ENCODE results near the gene JAG1. TPM values are rescaled to one million over a fixed set of nuclear protein-coding genes. Genes with fewer than 3 reads are reported as not detected.
"Not testable (repeated sequence)": the region's sequence is repeated elsewhere in the genome, so short reads cannot be mapped to it uniquely, and the experiment has no call there.

The JAG1 gene
- total RNA-seq, 1 donor from 2014 or later: 36.8 TPM

DNA sequence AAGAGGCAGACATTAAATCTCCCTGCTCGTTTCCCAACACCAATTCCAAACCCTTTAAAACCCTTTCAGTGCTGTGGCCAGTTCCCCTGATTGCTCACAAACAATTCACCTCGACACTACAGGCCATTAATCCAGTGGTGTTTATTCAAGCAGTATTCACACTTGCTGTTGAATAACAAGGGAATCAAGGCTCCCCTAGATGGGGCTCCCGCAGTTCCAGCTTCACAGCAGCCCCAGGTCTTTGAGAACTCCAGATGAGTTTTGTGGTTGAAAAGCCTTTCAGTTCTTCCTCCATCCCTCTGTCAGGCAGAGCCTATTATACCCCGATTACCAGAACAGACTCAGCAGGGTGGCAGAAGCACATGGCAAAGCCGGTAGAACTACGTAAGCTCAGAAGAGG lies 36.2 kb downstream of the JAG1 start:
- DNase-seq (ENCODE audit: low spot score): no peak

DNA sequence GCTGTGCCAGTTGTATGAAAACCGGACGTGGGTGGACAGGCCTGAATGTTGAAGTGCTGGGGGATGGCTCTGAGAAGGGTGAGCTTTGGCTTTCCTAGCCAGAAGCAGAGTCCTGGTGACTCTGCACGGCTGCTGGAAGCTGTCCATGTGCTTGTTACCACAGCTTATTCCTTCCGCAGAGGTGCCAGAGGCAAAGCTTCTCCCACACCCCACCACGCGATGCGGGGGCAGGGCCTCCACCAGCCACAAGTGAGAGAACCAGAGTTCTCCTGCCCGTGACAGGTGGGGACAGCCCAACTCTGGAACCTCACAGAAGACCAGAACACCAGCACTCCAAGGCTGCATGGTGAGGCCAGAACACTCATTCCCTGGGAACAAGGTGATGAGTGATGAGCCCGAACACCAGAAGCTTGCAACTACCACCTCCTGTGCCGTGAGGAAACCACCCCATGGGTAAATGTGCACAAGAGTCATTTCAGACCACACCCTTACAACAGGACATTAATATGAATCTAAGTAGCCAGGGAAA lies 36.7 kb downstream of the JAG1 start:
- DNase-seq (ENCODE audit: low spot score): no peak

DNA sequence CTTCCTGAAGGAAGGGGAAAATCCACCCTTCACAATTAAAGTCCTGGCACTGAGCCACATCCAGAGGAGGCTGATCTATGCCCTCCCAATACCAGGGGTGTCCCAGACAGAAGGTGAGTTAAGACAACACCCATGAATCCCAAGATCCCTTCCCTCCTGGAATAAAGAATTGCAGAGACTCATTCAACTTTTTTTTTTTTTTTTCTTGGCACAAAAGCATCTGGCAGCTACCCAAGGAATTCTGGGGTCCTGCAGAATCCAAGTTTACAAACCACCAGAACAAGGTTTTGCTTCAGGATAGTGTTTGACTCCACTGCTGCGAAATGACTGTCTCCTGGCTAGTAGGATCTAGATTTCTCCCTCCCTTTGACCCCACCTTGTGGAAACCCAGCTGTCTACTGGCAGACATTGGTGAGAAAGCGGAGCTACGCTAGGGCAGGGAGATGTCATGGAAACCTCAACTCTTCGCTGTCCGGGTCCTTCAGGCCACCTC lies 37.4 kb downstream of the JAG1 start:
- DNase-seq (ENCODE audit: low spot score): no peak

DNA sequence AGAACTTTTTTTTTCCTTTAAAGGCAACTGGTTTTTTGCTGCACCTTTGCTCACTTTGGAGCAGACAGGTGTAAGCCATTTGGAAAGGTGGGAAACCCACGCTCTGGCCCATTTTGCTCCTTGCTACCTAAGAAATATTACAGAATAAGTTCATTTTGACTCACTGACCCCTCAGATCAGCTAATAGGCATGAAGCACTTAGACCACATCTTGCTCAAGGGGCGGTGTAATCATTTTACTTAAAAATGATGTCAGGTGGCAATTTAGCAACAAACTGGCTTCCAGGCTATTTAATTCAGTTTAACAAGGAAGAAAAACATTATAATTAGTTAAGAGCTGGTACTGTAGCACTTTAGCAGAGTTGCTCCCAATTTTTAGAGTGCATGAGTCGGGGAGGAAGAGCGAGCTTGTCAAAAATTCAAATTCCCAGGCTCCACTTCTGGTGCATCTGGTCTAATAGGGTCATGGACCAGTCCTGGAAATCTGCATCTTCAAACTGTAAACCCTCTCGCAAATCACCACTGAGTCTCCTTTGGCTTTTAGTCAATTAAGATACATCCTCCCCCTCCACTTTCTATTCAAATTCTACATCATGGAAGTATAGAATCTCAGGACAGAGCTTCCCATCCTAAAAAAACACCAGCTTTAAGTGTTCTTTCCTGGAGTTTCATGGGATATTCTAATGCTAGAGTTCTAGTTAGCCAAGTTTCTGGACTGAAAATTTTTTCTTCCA lies 38.2 kb downstream of the JAG1 start:
- no peak for DNase-seq (ENCODE audit: low spot score)

DNA sequence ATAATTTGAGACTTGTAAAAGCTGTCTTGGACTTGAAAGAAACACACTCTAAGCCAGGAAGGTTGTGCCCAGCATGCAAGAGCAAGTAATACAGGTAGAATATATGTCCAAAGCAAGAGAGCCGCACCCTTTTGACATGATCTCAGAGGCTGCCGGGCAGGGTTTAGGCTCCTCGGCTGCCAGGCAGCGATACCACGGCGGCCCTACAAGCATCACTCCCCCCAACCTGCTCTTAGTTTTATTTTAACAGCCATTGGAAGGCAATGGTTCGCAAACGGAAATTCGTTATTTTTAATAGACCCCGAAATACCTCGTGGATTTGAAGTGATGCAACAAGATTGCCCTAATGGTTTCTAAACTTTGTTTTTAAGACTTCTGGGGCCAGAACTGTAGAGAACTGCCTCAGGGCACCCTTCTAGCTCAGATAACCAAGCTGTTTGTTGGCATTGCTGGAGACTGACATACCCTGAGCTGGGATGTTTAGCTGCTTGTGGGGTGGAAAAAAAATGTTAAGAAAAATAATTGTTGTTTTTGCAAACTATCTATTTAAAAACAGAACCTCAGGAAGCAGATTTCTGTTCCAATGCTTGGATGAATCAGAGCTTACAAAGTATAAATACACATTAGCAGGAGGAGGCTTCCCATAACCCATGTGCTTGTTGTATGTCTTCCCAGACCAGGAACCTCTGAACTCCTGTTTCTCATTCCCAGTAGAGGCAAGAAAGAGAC lies 39.0 kb downstream of the JAG1 start:
- DNase-seq (ENCODE audit: low spot score): no peak

DNA sequence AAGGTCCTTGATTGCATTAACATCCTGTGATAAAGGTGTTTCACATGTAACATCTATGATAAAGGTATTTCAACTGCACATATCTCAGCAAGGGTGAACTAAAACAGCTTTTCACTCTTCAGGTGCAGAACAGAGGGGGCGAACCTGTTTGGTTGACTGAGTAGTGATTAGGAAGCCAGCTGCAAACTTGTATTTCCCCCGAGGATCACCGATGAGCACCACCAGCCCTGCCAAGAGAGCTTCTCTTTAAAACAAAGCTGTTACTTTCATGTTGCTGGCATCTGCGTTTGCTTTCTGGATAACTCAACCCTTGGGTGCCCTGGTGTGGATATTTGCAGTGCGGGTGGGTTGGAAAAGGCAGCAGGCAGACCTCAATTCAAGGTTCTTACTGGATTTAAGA lies 39.6 kb downstream of the JAG1 start:
- DNase-seq (ENCODE audit: low spot score): no peak

DNA sequence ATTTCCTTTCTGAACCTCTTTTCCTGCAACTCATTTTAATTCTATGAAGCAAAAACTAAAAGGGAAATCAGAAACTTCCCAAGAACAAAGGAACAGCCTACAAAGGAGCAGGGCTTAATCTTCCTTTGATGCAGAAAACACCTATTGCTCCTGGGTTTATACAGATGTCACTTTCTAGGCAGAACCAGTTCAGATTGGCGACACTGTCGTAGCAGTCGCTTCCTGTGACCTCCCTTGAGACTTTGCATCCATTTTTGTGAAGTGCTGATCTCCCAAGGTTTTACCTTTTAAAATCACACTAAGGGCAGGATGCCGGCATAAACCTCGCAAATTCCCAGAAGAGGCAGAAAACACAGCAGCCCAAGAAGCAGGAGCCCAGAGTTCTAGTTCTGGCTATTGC lies 40.1 kb downstream of the JAG1 start:
- no peak for DNase-seq (ENCODE audit: low spot score)

DNA sequence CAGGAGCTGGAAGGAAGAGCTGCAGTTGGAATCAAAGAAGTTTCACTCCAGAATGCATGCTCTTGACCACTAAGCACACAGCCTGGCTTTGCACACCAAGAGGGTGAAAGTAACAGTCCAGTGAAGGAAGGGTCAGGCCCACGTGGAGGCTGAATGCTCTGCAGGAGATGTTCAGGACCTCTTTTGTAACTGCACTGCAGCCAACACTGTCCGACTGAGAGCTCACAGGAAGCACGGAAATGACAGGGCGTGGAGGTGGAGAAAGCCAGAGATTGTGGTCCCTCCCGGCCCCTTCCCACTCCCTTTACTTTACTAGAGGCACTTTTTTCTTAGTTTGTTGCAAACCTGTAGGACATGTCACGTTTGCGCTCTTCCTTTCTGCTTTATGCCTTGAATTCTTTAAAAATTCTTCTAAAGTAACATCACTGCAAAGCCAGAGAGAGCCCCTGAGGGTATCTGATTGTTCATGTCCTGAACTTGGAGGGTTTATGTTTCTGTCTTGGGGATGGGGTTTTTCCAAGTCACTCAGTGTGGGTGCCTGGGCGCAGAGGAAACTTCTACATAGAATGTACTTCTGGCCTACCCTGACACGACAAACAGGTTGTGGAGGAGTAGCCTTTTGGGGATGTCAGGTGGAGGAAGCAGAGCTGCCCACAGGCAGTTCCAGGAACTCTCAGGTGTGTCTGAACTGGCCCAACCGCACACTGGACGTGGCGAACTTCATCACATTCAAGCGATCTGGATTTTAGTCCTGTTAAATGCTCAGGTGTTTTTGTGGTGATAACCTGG lies 40.9 kb downstream of the JAG1 start:
- no peak for DNase-seq (ENCODE audit: low spot score)

DNA sequence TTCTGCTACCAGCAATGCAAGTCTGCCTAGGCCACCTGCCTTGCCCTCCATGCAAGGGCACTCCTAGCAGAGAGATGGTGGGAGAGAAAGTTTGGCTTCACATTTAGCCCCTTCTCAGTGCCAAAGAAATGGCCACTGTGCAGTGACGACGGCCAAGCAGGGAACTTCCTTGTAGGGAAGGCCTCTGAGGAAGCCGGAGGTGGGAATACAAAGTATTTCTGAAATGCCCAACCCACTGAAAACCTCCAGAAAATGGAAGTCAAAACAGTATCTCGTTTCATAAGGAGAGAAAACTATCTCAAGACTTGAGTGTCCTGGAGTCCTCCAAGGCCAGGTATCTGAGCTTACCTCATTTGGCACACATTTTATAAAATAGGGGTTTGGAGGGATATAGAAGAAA lies 42.7 kb downstream of the JAG1 start:
- no peak for DNase-seq (ENCODE audit: low spot score)

DNA sequence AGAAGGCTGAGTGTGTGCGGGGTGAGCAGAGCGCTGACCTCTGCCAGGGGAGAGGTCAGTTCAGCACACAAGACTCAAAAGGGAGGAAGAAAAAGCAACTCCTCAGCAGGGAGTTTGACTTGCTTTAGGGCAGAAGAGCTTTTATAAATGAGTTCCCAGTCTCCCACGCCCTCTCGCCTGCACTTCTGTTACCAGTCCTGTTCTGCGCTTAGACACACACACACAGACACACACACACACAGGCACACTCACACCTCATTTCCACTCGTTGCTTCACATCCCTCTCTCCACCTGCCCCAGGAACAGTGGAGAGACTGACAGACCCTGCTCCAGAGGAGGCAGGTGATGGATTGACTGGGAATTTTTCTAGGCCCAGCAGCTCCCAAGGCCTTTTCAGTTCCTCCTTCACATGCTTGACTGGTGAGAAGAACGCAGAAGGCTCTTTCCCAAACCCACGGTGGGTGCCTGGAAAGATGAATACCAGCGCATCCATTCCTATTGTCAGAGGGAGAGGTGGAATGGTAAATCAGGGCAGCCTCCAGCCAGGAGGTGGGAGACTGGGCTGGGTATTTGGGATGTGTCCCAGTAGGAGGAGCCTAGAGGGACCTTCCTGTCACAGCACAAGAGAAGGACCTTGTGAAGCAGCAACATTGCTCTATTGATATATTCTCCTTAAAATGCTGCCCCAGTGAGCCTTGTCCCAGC lies 43.7 kb downstream of the JAG1 start:
- DNase-seq (ENCODE audit: low spot score): no peak

DNA sequence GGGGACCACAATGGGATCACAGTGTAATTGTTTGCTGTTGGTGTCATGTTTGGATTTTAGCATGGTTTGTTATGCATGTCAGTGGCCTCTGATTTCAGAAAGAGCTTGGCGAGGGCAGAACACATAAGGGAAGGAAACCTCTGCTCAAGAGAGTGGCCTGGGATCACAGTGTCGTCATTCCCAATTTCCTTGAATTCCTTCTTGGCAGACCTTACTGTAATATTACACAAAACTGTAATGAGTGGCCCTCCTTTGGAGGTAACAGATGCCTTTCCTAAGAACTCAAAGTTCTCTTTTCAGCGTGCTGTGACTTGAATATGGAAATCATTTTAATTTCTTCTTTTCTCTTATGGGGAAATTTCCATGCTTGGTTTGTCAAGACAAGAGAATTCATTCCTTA lies 46.9 kb downstream of the JAG1 start:
- DNase-seq (ENCODE audit: low spot score): no peak

DNA sequence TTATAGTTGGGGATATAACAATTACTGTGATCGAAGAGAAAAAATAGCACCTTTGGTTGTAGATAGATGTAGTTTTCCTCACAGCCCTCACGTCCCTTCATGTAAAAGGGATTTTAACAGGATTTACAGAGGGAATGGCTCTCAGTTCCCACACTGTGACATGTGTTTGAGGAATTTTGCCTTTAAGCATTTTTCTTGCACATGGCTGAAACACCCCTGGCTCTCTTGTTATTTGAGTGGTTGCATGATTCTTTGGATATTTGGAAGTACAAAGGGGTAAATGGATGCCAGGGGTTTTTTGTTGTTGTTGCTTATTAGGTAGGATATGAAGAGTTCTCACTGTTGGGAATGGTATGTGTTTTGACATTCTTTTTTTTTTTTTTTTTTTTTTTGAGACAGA lies 48.2 kb downstream of the JAG1 start:
- DNase-seq (ENCODE audit: low spot score): no peak

DNA sequence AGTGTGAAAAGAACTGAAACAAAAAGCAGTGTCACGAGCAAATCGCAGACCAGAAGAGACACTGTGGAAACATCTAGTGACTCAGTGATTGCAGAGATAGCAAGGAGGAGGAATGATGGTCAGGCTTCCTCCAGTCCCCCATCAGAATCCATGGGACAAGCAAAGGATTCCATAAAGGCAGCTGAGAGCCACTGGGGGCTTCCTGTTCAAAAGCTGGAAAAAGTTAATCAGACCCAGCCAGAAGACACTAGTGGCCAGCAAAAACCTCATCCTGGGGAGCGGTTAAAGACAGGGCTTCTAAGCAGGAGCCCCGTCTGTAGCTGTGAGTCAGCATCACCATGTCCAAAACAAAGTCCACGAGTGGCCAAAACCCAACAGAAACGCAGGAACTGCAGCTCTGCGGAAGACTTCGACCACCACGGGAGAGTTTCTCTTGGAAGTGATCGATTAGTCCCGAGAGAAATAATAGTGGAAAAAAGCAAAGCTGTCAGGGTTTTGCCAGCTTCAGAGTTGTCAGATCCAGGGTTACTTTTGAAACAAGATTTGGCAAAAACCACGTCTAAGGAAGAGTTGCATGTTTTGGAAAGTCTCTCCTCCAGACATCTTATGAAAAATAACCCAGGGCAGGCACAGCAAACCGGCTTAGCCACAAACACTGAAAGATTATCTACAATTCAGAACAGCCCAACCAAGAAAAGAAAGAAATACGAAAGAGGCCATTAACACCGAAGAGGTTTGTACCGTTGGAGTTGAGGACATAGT lies 51.0 kb downstream of the JAG1 start:
- peak; percentile 45 for DNase-seq (ENCODE audit: low spot score)

DNA sequence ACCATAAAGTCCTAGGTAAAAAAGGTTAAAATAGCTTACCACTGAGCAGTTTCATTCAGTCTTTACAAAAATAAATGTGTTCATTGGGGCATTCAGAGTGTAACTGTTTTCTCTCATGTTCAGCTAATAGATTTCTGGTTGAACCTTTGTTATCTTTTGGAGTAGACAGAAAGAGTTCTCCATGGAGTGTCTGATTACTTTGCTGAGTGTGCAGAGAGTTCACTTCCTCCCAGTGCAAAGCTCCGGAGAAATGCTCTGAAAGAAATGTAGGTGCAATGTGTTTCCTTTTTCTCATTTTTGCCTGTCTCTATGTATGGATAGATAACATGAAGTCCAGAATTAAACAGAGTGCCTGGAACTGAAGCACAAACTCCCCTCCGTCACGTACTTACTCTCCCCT lies 52.6 kb downstream of the JAG1 start:
- DNase-seq (ENCODE audit: low spot score): no peak

DNA sequence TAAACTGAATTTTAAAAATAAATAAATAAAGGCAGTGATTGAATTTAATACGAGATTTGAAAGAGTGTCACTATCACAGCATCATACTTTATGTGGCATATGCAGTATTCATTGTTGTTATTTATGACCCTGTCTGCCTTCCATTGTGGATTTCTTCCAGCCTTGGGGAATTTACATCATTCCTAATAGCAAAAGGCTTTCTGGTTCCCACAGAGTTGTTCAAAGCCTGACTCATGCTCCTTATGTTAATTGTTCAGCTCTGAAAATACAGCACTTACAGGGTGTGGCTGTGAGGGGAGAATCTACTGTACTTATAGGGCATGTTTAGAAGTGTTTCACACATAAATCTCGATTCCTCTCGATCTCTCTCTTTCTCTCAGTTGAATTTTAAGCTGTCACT lies 54.4 kb downstream of the JAG1 start:
- DNase-seq (ENCODE audit: low spot score): no peak

DNA sequence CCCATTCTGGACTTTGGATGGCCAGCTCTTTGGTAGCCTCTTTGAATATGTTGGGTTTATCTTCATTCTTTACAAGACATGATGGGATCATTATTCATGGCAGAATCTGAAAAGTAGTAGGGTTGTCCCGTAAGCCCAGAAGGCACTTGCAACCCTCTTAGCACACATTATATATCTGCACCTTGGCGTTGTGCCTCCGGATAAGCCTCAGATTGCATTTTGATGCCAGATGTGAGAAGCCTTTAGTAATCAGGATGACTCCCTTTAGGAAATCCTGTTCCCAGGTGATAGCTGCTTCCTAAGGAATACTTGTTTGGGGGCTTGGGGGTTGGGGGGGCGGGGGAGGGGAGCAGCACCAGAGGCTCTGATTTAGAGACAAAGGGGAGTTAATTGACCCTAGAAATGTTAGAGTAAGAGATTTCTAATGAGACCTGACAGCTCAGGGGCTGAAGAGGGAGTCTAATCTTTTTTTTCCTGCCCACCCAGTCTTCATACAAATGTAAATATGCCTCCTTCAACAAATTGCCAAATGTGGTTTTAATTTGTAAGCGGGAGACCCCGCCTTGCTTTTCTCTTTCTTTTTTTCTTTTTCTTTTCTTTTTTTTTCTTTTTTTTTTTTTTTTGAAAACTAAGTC lies 55.1 kb downstream of the JAG1 start:
- no peak for DNase-seq (ENCODE audit: low spot score)

DNA sequence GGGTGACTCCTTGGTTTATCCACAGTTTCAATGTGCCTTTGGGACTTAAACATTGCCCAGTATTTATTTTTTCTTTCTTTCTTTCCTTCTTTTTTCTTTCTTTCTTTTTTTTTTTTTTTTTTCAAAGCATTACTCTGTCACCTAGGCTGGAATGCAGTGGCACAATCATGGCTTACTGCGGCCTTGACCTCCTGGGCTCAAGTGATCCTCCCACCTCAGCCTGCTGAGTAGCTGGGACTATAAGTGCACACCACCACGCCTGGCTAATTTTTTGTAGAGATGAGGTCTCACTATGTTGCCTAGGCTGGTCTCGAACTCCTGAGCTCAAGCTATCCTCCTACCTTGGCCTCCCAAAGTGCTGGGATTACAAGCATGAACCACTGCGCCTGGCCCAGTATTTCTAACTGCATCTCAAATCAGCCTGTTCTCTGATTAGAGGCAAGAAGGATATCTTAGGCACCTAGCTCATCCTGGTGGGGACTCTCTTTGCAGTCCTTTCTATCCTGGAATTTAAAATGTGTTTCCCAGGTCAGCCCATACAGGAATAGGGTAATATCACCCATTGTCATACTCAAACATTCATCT lies 56.2 kb downstream of the JAG1 start:
- DNase-seq (ENCODE audit: low spot score): not testable (repeated sequence)

DNA sequence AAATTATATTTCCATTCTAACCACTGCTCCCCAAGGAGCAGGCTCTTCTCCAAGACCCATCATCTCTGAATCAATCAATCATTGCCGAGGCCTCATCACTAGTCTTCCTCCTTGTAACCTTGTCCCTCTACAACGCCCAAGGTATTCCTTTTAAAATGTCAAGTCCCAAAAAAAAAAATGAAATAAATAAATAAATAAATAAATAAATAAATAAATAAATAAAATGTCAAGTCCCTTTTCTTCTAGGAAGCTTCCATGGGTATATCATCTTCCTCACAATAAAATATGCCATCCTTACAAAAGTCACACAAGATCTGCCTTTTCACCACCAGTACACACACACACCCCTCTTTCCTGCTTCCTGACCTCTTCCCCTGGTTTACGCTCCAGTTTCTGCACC lies 57.6 kb downstream of the JAG1 start:
- DNase-seq (ENCODE audit: low spot score): no peak

DNA sequence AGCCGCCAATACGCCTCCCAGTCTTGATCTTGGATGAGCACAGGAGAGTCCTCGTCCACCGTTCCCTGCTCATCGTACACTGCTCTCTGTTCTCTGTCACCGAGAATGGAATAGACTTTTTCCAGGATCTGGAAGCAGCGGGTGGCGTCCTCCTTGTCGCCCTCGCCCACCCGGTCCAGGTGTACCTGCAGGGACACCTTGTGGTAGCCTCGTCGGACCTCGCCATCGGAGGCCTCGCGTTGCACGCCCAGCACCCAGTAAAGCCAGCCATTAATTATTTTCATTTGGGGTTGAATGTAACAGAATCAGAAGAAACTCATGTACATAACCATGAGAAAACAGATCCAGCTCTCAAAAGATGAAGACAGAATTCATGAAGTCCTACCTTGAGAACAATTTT lies 59.9 kb downstream of the JAG1 start:
- no peak for DNase-seq (ENCODE audit: low spot score)

DNA sequence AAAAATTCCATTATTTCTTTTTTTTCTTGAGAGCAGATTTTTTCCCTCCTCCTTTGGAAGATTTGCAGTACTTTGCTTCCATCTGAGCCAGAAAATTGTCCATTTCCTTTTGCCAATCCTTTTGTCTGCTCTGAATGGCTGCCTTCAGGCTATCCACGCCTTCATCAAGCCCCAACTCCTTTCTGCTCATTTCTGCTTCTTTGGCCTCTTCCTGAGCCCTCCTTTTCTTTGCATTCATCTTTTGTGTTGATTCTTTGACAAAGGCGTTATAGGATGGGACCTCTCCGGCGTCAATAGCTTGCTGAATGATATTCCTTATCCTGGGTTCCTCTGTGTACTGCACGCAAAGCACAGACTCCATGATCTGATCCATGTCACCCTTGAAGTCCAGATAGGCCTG lies 60.4 kb downstream of the JAG1 start:
- DNase-seq (ENCODE audit: low spot score): not testable (repeated sequence)
